HepG2 (cell line): ENCODE data around the gene TRIP4.

Experiments
- E2F1 ChIP-seq: sonication (generic); formaldehyde crosslinking; IDR thresholded peaks from 2 replicates; pipeline ENCODE4 v1.5.0; 2020; ENCODE audit warnings: missing genetic modification reagents
- HBP1 ChIP-seq: IDR thresholded peaks from 2 replicates; pipeline ENCODE4 v1.6.1; 2016; ENCODE audit warnings: low read depth, control low read depth
- JUN ChIP-seq: sonication (generic); formaldehyde crosslinking; IDR thresholded peaks from 2 replicates; pipeline ENCODE4 v1.4.0; 2020; ENCODE audit warnings: mild to moderate bottlenecking, missing genetic modification reagents
- MAFK ChIP-seq, 2 experiments: IDR thresholded peaks in 1 of 2; conservative IDR thresholded peaks in 1 of 2; 2 replicates each; pipeline ENCODE4 v1.6.1; 2011; ENCODE audit warnings: improper control_type of control experiment in 2 of 2, low read length in 2 of 2
- MYC ChIP-seq: sonication (generic); formaldehyde crosslinking; IDR thresholded peaks from 2 replicates; pipeline ENCODE4 v1.9.0; 2021; ENCODE audit warnings: missing genetic modification reagents, borderline replicate concordance
- NR2F2 ChIP-seq: IDR thresholded peaks from 2 replicates; pipeline ENCODE4 v1.6.1; 2012; ENCODE audit warnings: low read depth, inconsistent platforms, borderline replicate concordance
- PATZ1 ChIP-seq: sonication (generic); formaldehyde crosslinking; IDR thresholded peaks from 2 replicates; pipeline ENCODE4 v1.4.0; 2020; ENCODE audit warnings: missing genetic modification reagents
- POLR2AphosphoS5 ChIP-seq: IDR thresholded peaks from 2 replicates; pipeline ENCODE4 v1.6.1; 2012; ENCODE audit warnings: low read depth, low read length
- ZNF263 ChIP-seq: sonication (generic); formaldehyde crosslinking; IDR thresholded peaks from 2 replicates; pipeline ENCODE4 v1.4.0; 2020; ENCODE audit warnings: missing genetic modification reagents
- ZNF382 ChIP-seq: sonication (generic); formaldehyde crosslinking; IDR thresholded peaks from 2 replicates; pipeline ENCODE4 v1.5.0; 2020; ENCODE audit warnings: missing genetic modification reagents, mild to moderate bottlenecking, borderline replicate concordance
- ZNF589 ChIP-seq: sonication (generic); formaldehyde crosslinking; conservative IDR thresholded peaks from 2 replicates; pipeline ENCODE4 v1.8.0; 2022; ENCODE audit warnings: mild to moderate bottlenecking, moderate library complexity, missing genetic modification reagents
- ZNF678 ChIP-seq: sonication (generic); formaldehyde crosslinking; IDR thresholded peaks from 2 replicates; pipeline ENCODE4 v1.4.0; 2020; ENCODE audit warnings: mild to moderate bottlenecking, missing genetic modification reagents
- ZNF720 ChIP-seq: sonication (generic); formaldehyde crosslinking; IDR thresholded peaks from 2 replicates; pipeline ENCODE4 v1.4.0; 2020; ENCODE audit warnings: missing genetic modification reagents

- TF ChIP-seq ZNF382 (CRISPR knock-in tag) = no peak
- no peak for TF ChIP-seq ZNF678 (CRISPR knock-in tag)
- TF ChIP-seq NR2F2 = no peak
- TF ChIP-seq ZNF720 (CRISPR knock-in tag) = no peak
- no peak for TF ChIP-seq JUN (CRISPR knock-in tag)
- no peak for TF ChIP-seq ZNF589 (CRISPR knock-in tag)
- TF ChIP-seq PATZ1 (CRISPR knock-in tag) = no peak
- TF ChIP-seq E2F1 (CRISPR knock-in tag) = no peak
- no peak for TF ChIP-seq ZNF263
- no peak for TF ChIP-seq MYC (CRISPR knock-in tag)
- no peak for TF ChIP-seq HBP1 (CRISPR knock-in tag)
- no peak for TF ChIP-seq POLR2AphosphoS5
- no peak for TF ChIP-seq MAFK (conservative IDR thresholded peaks at IDR 0.05 in 1 of 2, IDR thresholded peaks at IDR 0.05 in 1 of 2; ENCODE audit: low read length in 2 of 2)
These were observed 106.0 kb downstream of the TRIP4 start for GRCh38 chr15:64493641-64494040.
